HG02870 (cell line): ENCODE measurements around the gene SASH3.
A peak's percentile ranks its signal among the peaks of the same experiment; 100 is the strongest.

Experiments
- ATAC-seq: cut with Tn5 transposase; IDR thresholded peaks from one replicate; pipeline ENCODE4 v1.9.1; 2021; ENCODE audit warnings: mild to moderate bottlenecking, moderate library complexity; ENCODE audit not compliant: unreplicated experiment

Gene SASH3

DNA sequence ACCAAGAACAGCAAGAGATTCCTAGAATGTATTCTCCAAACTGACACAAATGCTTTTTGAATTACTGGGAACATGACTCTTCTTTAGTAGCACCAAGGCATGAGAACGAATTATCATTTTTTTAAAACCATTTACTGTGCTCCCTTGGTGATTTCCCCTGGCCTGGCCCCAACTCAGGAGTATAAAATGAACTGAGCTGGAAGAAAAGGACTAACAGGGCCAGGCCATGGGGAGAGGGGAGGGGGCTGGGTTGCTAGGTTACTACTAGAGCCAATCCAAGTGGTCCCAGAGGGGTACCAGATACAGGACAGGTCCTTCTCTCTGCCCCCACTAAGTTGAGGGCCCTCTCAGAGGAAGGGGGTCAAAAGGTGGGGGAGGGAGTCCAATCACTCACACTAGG lies 23.1 kb downstream of the SASH3 start:
- ATAC-seq, result no peak

DNA sequence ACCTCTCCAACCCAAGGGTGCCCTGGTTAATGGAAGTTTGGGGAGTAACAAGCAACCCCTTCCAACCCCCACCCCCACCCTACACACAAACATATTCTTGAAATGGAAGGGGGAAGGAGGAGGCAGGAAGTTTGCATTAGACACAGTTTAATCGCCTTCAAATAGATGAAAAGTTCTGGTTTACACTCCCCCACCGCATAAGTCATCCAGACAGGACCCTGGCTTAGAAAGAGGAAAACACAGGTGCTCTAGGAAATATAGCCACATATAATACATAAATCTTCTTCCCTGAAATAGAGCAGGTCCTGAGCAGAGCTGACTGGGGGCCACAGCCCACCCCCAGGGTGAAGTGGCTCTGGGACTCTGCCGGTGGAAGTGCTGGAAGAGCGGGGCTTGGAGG lies 25.1 kb downstream of the SASH3 start:
- ATAC-seq, result no peak

DNA sequence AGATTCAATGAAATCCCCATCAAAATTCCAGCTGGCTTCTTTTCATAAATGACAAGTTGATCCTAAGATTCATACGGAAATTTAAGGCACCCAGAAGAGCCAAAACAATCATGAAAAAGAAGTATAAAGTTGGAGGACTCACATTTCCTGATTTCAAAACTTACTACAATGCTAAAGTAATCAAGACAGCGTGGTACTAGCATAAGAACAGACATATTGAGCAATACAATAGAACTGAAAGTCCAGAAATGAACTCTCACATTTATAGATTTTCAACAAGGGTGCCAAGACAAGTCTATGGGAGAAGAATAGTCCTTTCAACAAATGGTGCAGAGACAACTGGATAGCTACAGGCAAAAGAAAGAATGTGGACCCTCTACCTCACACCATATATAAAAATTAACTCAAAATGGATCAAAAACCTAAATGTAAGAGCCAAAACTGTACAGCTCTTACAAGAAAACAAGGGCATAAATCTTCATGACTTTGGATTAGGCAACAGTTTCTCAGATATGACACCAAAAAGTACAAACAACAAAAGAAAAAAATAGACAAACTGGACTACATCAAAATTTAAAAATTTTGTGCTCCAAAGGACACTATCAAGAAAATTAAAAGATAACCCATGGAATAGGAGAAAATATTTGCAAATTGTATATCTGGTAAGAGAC lies 28.5 kb downstream of the SASH3 start:
- ATAC-seq, result no peak

DNA sequence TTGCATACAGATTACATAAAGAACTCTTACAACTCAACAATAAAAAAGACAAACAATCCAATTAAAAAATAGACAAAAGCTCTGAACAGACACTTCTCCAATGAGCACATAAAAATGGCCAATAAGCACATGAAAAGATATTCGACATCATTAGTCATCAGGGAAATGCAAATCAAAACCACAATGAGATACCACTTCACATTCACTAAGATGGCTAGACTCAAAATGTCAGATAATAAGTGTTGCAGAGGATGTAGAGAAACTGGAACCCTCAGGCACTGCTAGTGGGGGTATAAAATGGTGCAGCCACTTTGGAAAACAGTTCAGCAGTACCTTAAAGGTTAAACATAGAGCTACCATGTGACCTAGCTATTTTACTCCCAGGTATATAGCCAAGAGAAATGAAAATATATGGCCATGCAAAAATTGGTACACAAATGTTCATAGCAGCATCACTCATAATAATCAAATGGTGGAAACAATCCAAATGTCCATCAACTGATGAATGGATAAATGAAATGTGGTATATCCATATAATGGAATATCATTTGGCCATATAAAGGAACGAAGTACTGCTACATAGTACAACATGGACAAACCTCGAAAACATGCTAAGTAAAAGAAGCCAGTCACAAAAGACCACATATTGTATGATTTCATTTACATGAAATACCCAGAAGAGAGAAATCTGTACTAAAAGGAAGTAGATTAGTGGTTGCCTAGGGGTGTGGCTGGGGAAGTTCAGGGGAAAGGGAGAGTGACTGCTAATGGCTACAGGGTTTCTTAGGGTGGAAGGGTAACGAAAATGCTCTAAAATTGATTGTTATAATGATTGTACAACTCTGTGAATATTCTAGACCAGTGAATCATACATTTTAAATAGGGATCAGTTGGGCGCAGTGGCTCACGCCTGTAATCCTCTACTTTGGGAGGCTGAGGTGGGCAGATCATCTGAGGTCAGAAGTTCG lies 29.4 kb downstream of the SASH3 start:
- no peak for ATAC-seq

DNA sequence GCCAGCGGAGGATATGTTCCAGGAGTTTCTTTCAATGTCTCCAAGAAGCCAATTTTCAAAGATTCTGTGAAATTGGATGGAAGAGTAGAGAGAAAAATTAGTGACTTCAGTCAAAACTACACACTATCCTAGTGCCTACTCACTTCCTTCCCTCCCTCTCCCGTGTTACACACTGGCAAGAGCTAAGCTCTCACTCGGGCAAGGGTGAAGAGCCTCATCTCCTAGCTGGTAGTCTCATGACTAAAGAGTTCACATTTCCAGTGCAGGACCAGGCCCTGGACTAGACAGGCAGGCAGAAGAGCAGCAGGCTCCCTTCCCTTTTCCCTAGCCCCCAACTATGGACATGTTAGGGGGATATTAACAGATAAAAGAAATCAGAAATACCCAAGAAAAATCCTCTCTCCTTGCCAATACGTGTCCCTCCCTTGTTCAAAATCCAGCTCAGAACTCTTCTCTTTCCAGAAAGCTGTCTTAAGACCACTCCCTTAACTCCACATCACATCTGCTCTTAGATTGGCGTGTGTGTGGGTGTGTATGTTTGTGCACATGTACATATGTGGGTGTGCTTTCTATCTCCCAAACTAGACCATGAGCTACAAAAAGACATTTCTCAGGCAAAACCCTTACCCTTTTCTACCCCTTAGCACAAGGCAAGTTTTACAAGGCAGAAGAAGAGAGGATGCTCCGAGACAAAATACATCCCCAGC lies 34.1 kb downstream of the SASH3 start:
- no peak for ATAC-seq

DNA sequence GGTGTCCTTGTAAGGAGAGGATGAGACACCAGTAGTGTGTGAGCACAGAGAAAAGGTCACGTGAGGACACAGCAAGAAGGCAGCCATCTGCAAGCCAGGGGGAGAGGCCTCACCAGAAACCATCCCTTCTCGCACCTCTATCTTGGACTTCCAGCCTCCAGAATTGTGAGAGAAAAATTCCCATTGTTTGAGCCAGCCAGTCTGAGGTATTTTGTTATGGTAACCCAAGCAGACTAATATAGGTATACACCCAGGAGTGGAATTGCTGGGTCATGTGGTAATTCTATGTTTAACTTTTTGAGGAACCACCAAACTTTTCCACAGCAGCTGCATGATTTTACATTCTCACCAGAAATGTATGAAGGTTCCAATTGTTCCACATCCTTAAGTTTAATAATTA lies 38.4 kb downstream of the SASH3 start:
- ATAC-seq, result no peak

DNA sequence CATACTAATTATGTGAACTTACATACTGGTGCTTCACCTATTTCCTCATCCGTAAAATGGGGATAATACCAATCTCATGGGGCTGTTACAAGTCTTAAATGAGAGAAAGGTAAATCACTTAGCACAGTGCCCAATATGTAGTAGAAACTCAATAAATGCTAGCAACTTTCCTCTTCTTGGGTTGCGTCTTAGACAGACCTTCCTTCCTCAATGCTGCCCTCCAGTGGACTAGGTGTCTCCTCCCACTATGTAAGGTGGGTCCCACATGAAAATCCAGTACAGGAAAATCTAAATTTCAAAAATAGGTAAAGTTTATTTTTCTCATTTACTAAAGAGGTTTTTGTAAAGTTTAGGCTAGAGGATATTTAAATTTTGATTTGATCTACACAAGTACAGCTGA lies 43.4 kb downstream of the SASH3 start:
- ATAC-seq, result peak; percentile 63

DNA sequence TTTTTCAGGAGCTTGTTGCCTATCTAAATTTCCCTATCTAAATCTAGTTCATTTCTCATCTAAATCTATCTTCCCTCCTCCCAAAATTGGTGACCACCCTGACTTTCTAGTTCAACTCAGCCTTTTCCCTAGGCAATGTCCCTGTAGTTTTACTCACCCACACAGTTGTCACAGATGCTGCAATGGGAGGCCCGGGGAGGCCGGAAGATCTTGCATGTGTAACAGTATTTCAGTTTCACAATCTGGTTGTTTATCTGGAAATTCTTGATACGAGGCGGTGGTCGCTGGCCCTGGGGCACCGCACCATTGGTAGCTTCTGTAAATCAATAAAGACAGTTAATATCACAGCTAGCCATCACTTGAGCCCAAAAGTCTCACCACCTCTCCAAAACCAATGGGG lies 43.8 kb downstream of the SASH3 start:
- no peak for ATAC-seq

DNA sequence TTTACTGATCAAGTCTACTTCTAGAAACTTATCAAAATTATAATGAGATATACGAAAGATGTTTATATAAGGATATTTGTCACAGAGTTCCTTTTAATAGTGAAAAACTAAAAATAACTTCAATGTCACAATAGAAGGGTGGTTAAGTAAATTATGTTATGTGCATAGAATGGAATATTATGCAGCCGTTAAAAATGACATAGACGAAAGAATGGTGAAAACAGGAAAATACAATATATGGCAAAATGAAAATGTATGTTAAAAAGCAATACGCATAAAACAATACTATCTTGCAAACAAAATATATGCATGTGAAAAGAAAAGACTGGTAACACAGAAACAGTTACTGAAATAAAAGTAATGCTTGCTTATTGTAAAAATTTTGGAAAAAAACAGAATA lies 44.9 kb downstream of the SASH3 start:
- no peak for ATAC-seq

DNA sequence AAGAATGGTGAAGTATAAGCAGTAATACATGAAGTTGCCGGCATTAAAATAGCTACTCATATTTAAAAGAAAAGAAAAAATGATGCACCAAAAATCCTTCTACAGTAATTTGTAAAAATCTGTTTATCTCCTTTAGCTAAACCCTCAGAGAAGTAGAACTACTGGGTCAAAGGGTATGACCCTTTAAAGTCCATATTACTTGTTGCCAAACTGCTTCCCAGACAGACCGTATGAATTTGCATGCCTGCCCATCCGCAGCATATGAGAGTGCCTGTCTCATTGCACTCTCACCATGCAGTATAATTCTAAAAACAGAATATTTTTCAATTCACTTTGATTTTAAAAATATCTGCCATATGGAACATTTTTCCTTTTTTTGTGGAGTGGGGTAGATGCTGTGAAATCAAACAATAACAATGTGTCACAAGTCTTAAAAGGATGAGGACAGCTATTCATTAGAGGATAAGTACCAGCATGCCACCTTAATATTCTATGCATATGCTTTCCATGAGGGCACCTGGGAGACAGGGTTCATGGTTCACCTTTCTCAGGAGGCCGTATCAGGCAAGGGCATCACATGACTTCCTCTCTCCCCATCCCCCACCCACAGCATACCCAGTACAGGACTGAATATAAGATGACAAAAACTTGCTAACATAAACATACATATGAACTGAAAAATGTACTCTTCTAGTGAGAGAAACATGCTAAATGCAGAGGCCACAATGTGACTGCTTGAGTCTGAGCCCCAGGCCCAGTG lies 46.2 kb downstream of the SASH3 start:
- no peak for ATAC-seq

DNA sequence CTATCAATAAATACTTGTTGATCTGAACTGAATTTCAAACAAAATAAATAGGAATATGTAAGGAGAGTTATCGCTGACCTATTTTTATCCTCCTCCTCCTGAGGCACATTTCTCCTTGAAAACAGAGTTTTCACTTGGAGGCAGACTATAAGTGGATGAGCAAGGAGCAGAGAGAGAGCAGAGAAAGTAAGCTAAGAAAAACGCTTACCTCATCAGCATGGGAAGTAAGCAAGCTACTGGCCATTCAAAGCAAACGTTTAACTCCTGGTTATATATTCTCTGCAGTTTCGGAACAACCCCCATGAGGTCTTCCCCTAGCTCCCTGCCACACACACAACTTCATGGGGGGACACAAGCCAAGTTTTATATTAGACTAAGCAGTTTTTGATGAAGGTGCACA lies 50.7 kb downstream of the SASH3 start:
- no peak for ATAC-seq

DNA sequence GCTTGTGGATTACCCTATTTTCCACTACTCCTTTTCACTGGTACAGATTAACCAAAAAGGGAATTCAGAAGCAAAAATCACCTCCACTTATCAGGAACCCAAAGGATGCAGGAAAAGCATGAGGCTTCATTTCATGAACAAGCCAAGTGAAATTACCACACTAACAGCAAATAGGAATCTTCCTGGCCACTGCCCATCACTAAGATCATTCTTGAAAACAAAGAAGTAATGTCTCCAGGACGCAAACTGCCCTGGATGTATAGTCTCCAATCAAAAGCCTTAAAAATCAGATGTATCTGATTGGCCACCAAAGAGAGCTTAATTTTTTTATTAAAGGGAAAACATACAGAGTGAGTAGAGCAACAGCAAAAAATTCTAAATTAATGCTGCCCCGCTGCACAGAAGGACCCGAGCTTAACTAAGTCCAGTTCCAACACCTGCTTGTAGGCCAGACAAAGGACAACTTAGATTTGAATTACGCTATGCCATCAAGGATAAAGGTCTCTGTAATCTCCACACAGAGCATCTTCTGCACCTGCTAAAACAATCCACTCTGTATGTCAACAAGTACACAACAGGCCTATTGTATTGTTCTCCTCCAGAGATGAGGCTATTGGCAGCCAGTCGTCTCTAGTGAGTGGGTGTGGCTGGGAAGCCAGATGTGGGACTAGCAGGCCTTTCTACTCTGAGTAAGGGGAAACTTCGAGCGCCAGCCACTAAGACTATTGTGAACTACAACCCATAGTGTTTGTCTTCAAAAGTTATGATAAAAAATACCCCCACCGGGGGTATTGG lies 51.5 kb downstream of the SASH3 start:
- no peak for ATAC-seq

DNA sequence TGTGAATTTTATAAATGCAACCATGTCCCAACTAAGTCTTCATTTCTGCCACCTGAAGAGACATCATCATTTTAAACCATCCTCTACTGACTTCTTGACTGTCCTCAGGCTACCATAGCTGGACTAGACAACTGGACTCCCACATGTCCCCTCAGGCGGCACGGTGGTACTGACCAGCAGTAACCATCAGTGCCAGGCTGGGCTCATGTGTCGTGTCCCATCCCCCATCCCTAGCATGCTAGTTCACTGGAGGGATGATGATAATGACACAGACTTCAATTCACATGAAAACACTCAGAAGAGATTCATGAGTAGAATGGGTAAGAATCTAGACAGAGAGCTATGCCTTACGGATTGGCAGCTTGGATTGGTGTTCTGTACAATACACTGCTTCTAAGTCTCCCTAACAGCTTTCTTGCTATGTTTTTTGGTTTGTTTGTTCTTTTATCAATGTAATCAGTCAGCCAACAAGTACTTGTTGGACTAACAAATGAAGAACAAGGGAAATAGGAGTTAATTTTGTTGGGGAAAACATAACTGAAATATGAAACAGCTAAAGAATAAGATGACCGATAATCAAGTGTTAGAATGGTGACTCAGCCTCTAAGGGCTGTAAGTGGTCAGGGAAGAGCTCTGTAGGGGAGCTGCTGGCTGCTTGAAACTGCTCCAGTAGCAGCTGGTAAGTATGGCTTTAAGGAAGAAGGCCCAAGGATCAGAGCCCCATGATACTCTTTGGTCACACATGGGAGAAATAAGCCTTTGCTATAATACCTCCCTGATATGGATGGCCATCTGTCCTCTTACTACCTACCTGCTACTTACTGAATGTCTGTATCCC lies 53.6 kb downstream of the SASH3 start:
- ATAC-seq, result no peak

DNA sequence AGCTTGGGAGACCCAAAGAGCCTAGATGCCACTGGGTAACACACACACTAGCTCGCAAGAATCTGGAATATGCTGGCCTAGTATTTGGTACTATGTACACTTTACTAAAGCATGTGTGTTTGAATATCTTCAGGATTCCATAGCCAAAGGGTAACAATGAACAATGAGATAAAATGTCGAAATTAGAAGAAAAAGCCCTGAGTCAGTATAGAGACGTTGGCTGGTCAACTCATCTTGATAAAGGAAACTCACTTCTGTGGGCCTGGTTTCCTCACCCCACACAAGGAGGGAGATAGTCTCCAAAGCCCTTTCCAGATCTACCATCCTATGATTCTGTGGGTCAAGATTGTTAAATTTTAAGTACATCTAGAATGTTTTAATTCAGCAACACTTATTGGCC lies 57.1 kb downstream of the SASH3 start:
- no peak for ATAC-seq

DNA sequence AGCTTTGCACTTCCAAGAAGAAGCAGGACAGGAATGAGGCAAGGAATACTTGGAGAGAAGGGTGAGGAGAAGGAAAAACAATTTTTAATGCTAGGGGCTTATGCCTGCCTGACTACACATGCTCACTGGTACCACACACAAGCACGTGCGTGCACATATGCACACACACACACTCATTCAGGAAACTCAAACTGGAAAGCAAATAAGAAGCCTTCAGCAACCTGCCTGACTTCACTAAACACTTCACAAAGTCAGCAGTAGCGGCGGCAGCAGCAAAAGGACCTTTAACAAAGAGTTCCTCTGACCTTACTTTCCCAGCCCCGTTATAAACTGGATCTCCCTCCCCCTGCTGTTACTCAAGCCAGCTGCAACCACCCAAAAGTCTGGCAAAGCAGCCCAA lies 60.6 kb downstream of the SASH3 start:
- ATAC-seq, result no peak

DNA sequence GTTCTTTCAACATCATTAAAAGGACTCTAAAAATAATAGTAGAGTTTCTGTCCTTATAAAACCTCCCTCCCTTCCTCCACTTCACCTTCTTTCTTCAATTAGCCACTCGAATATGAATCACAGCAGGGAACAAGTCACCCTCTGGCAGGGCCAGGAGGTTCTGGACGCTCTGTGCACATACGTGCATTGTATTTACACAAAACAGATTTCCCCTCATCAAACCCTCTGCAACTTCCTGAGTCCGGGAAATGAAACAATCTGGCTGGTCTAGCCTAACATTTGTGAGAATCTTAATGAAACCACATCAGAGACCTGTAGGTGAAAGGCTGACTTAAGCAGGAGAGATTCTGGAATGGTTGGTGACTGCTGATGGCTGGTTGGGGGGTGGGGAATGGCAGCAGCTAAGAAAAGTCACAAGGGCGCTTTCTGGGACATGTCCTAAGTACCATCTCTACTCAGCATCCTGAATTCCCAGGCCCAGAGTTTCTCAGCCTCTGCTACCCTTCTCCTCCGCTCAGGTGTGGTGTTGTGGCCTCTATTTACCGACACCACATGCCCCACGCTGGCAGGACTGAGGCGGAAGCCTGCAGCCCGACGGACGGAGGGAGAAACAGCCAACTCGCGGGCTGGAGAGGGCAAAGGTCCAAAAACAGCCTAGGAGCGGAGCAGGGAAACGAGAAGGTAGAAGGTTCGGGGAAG lies 62.9 kb downstream of the SASH3 start:
- ATAC-seq, result no peak

DNA sequence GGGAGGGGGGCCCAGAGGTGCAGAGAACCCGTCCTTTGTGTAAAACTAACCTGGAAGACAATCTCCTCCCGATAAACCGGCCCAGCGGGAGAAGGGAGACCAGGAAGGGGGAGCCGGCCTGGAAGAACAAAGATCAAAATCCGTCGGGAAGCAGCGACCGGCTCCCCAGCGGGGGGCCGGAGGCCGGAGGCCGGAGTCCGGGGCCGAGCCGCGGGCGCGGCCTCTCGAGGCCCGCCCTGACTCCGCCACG lies 63.4 kb downstream of the SASH3 start:
- ATAC-seq, result no peak

DNA sequence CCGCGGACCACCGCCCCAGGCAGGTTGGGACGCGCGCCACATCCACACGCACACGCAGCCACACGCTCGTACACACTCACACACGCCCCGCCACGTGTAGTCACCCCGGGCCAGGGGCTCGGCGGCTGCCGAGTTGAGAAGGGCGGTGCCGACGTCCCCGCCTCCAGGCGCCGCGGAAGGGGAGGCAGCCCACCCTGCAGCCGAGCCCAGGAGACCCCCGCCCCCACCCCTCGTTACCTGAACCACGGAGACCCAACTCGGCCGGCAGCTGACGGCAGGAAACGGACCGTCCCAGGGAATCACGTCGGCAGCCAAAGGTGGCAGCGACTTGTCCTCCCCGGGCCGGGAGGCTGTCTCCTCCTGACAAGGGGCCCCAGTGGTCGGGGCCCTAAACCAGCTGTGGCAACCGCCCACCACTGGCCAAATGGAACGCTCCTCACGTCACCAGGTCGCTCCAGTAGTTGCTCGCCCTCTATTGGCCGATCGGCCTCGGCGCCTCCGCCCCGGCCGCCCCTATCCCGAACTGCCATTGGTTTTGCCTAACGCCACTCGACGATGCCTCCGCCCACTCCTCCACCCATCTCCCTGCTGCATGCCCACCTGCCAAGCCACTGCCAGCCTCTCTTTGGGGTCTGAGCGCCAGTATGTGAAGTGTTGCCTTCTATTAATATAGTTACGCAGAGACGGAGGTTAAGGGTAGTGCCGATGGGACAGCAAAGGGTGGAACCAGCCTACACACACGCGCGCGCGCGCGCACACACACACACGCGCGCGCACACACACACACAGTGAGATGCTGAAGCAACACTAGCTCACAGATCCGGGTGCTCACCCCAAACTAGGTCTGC lies 63.9 kb downstream of the SASH3 start, which contains the start of gene ZDHHC9:
Gene ZDHHC9, minus strand, starts transcription at position 428 of the 848 bp plus-strand sequence. CDS start 1,941 bp downstream, outside the sequence.
- ATAC-seq, result peak; percentile 99
